CD4-positive, CD25-positive, alpha-beta regulatory T cell (primary cell): ENCODE data around the gene NEO1. TPM values are rescaled to one million over a fixed set of nuclear protein-coding genes. Genes with fewer than 3 reads are reported as not detected.
A peak's percentile ranks its signal among the peaks of the same experiment; 100 is the strongest.

ENCODE experiments used
- ATAC-seq, 2 donors: fragments of 150-1000 bp; cut with Tn5 transposase; one replicate each; pipeline ENCODE4 v1.10.0; 2021; ENCODE audit warnings: low read depth in 2 of 2, moderate number of reproducible peaks in 2 of 2, moderate library complexity in 1 of 2
- DNase-seq, 3 donors: peaks; one replicate each; pipeline versions ENCODE4 v3.0.0 to v3.0.0-alpha.2; 2012 to 2022; ENCODE audit warnings: mixed read lengths in 1 of 3
- H3K27ac ChIP-seq: one replicate; pipeline ENCODE4 v1.7.0; 2013; ENCODE audit warnings: mild to moderate bottlenecking, low read length; ENCODE audit not compliant: insufficient read depth, poor library complexity, severe bottlenecking
- H3K27me3 ChIP-seq: one replicate; pipeline ENCODE4 v1.7.0; 2013; ENCODE audit warnings: low read length; ENCODE audit not compliant: control insufficient read depth, insufficient read depth
- H3K36me3 ChIP-seq: one replicate; pipeline ENCODE4 v1.7.0; 2013; ENCODE audit warnings: mild to moderate bottlenecking, low read length, moderate library complexity; ENCODE audit not compliant: control insufficient read depth, insufficient read depth
- H3K4me1 ChIP-seq: 2 replicates; pipeline ENCODE4 v1.7.0; 2013; ENCODE audit warnings: mild to moderate bottlenecking, low read length; ENCODE audit not compliant: insufficient read depth, control insufficient read depth, poor library complexity, severe bottlenecking
- H3K4me3 ChIP-seq: one replicate; pipeline ENCODE4 v1.7.0; 2013; ENCODE audit warnings: low read depth, mild to moderate bottlenecking, low read length, moderate library complexity
- H3K9me3 ChIP-seq, 2 experiments: 1 replicate in 1 of 2; 2 replicates in 1 of 2; pipeline ENCODE4 v1.7.0; 2013; ENCODE audit warnings: low read length in 2 of 2, mild to moderate bottlenecking in 1 of 2, moderate library complexity in 1 of 2; ENCODE audit not compliant: control insufficient read depth in 2 of 2
- H3K27ac Mint-ChIP-seq, 3 donors: one replicate each; pipeline ENCODE4 v1.8.0; 2020 to 2022; ENCODE audit warnings: mild to moderate bottlenecking in 3 of 3, mixed read lengths in 3 of 3, moderate library complexity in 2 of 3
- H3K27me3 Mint-ChIP-seq: one replicate; pipeline ENCODE4 v1.8.0; 2022; ENCODE audit warnings: mild to moderate bottlenecking, mixed read lengths
- H3K36me3 Mint-ChIP-seq: one replicate; pipeline ENCODE4 v1.8.0; 2020; ENCODE audit warnings: mixed read lengths
- H3K4me1 Mint-ChIP-seq, 4 donors: one replicate each; pipeline ENCODE4 v1.8.0; 2020 to 2022; ENCODE audit warnings: mixed read lengths in 4 of 4, mild to moderate bottlenecking in 1 of 4
- H3K4me3 Mint-ChIP-seq, 4 donors: one replicate each; pipeline ENCODE4 v1.8.0; 2020 to 2022; ENCODE audit warnings: mild to moderate bottlenecking in 4 of 4, mixed read lengths in 4 of 4, moderate library complexity in 3 of 4
- H3K9me3 Mint-ChIP-seq, 7 donors: one replicate each; pipeline ENCODE4 v1.8.0; 2020 to 2022; ENCODE audit warnings: mixed read lengths in 7 of 7, mild to moderate bottlenecking in 3 of 7, moderate library complexity in 2 of 7
- polyA plus RNA-seq, 4 donors: library from polyadenylated mRNA; unstranded; fragments of 300-500 nt; fragmentation: Illumina TruSeq; gene quantifications; one replicate each; pipeline ENCODE4 v1.2.3, GENCODE V29; 2021
- total RNA-seq: library from RNA; stranded (reverse); gene quantifications from one replicate; pipeline ENCODE4 v1.2.3, GENCODE V29; 2022

The NEO1 gene
- total and polyA plus RNA-seq, 5 donors from 2014 or later, result 0.45 to 2.7 (median 0.68) TPM

- Mint-ChIP-seq H3K36me3 (no peaks in the 10 kb centered on the region), H3K4me3 (no peak overlapping the region), H3K4me1 (peaks cover 0 to 4% (median 0%) of the 10 kb centered on the region in 4 donors), H3K27me3 (peaks cover 23% of the 10 kb centered on the region), H3K27ac (no peak overlapping the region), H3K9me3 (peaks cover 0 to 1% (median 0%) of the 10 kb centered on the region in 7 donors)
- Histone ChIP-seq H3K27me3 (peaks cover 8% of the 10 kb centered on the region), H3K4me3 (no peak overlapping the region), H3K9me3 (no peaks in the 10 kb centered on the region), H3K27ac (no peak overlapping the region), H3K36me3 (no peaks in the 10 kb centered on the region), H3K4me1 (no peaks in the 10 kb centered on the region)
- ATAC-seq, result peak in 1 of 2 donors; percentile 47
- DNase-seq, result peak in 2 of 3 donors; percentile 8 to 62
Observed at GRCh38 chr15:73244333-73244732, 192.1 kb downstream of the NEO1 start.

GRCh38 chr15:73246439-73246838, 194.2 kb downstream of the NEO1 start:
- Mint-ChIP-seq H3K4me1 (peaks cover 0 to 4% (median 0%) of the 10 kb centered on the region in 4 donors), H3K36me3 (no peaks in the 10 kb centered on the region), H3K27ac (no peak overlapping the region), H3K4me3 (no peak overlapping the region), H3K9me3 (peaks cover 0 to 1% (median 0%) of the 10 kb centered on the region in 7 donors), H3K27me3 (peaks cover 19% of the 10 kb centered on the region)
- H3K9me3 ChIP-seq, result no peaks in the 10 kb centered on the region
- H3K27ac ChIP-seq, result no peak overlapping the region
- no peaks in the 10 kb centered on the region for H3K36me3 ChIP-seq
- peaks cover 6% of the 10 kb centered on the region for H3K27me3 ChIP-seq
- no peaks in the 10 kb centered on the region for H3K4me1 ChIP-seq
- no peak for DNase-seq
- no peak for ATAC-seq
- H3K4me3 ChIP-seq, result no peak overlapping the region

- Mint-ChIP-seq H3K36me3 (no peaks in the 10 kb centered on the region), H3K27me3 (peaks cover 19% of the 10 kb centered on the region), H3K4me3 (no peak overlapping the region), H3K4me1 (peaks cover 0 to 4% (median 0%) of the 10 kb centered on the region in 4 donors), H3K9me3 (peaks cover 0 to 1% (median 0%) of the 10 kb centered on the region in 7 donors), H3K27ac (no peak overlapping the region)
- Histone ChIP-seq H3K27ac (no peak overlapping the region), H3K4me1 (no peaks in the 10 kb centered on the region), H3K4me3 (no peak overlapping the region), H3K9me3 (no peaks in the 10 kb centered on the region), H3K27me3 (peaks cover 6% of the 10 kb centered on the region), H3K36me3 (no peaks in the 10 kb centered on the region)
- ATAC-seq (no peak), DNase-seq (no peak)
Observed at GRCh38 chr15:73246898-73247297, 194.6 kb downstream of the NEO1 start.

GRCh38 chr15:73247331-73247730, 195.1 kb downstream of the NEO1 start:
- Histone ChIP-seq H3K27me3 (peaks cover 6% of the 10 kb centered on the region), H3K4me1 (no peaks in the 10 kb centered on the region), H3K27ac (no peak overlapping the region), H3K4me3 (no peak overlapping the region), H3K36me3 (no peaks in the 10 kb centered on the region), H3K9me3 (no peaks in the 10 kb centered on the region)
- H3K36me3 Mint-ChIP-seq, result no peaks in the 10 kb centered on the region
- H3K4me1 Mint-ChIP-seq, result peaks cover 0 to 4% (median 0%) of the 10 kb centered on the region in 4 donors
- H3K9me3 Mint-ChIP-seq, result peaks cover 0 to 1% (median 0%) of the 10 kb centered on the region in 7 donors
- ATAC-seq, result no peak
- H3K4me3 Mint-ChIP-seq, result no peak overlapping the region
- no peak overlapping the region for H3K27ac Mint-ChIP-seq
- DNase-seq, result no peak
- H3K27me3 Mint-ChIP-seq, result peaks cover 19% of the 10 kb centered on the region

GRCh38 chr15:73249499-73249898, 197.2 kb downstream of the NEO1 start:
- Histone ChIP-seq H3K27ac (no peak overlapping the region), H3K27me3 (peaks cover 4% of the 10 kb centered on the region), H3K4me1 (no peaks in the 10 kb centered on the region), H3K9me3 (no peaks in the 10 kb centered on the region), H3K36me3 (no peaks in the 10 kb centered on the region), H3K4me3 (no peak overlapping the region)
- Mint-ChIP-seq H3K4me1 (no peaks in the 10 kb centered on the region), H3K4me3 (no peak overlapping the region), H3K36me3 (no peaks in the 10 kb centered on the region), H3K27ac (no peak overlapping the region), H3K9me3 (no peaks in the 10 kb centered on the region), H3K27me3 (peaks cover 23% of the 10 kb centered on the region)
- no peak for ATAC-seq
- no peak for DNase-seq

GRCh38 chr15:73254598-73254997, 202.3 kb downstream of the NEO1 start:
- H3K9me3 Mint-ChIP-seq, result no peaks in the 10 kb centered on the region
- ATAC-seq, result no peak
- no peak for DNase-seq

GRCh38 chr15:73258271-73259108, 206.2 kb downstream of the NEO1 start:
- Mint-ChIP-seq H3K36me3 (peaks cover 4% of the 10 kb centered on the region), H3K4me1 (peaks cover 0 to 7% (median 3%) of the 10 kb centered on the region in 4 donors), H3K4me3 (peak overlapping the region in 1 of 4 donors; percentile 22), H3K9me3 (no peaks in the 10 kb centered on the region), H3K27ac (no peak overlapping the region), H3K27me3 (peaks cover 8% of the 10 kb centered on the region)
- Histone ChIP-seq H3K9me3 (no peaks in the 10 kb centered on the region), H3K4me1 (no peaks in the 10 kb centered on the region), H3K4me3 (no peak overlapping the region), H3K36me3 (no peaks in the 10 kb centered on the region), H3K27ac (no peak overlapping the region), H3K27me3 (no peaks in the 10 kb centered on the region)
- peak in 1 of 3 donors; percentile 21 for DNase-seq
- no peak for ATAC-seq

More at GRCh38 chr15:73254598-73254997, 202.3 kb downstream of the NEO1 start:
- peaks cover 0 to 7% (median 3%) of the 10 kb centered on the region in 4 donors for H3K4me1 Mint-ChIP-seq
- peaks cover 4% of the 10 kb centered on the region for H3K36me3 Mint-ChIP-seq
- H3K4me3 ChIP-seq, result no peak overlapping the region
- no peak overlapping the region for H3K27ac Mint-ChIP-seq
- H3K27ac ChIP-seq, result no peak overlapping the region
- no peaks in the 10 kb centered on the region for H3K36me3 ChIP-seq
- peaks cover 8% of the 10 kb centered on the region for H3K27me3 Mint-ChIP-seq
- no peaks in the 10 kb centered on the region for H3K27me3 ChIP-seq
- H3K4me3 Mint-ChIP-seq, result no peak overlapping the region
- H3K4me1 ChIP-seq, result no peaks in the 10 kb centered on the region
- H3K9me3 ChIP-seq, result no peaks in the 10 kb centered on the region

- H3K9me3 Mint-ChIP-seq, result no peaks in the 10 kb centered on the region
- no peak overlapping the region for H3K27ac ChIP-seq
- no peak overlapping the region for H3K4me3 ChIP-seq
- no peaks in the 10 kb centered on the region for H3K4me1 ChIP-seq
- H3K27ac Mint-ChIP-seq, result no peak overlapping the region
- peaks cover 0 to 2% (median 0%) of the 10 kb centered on the region in 4 donors for H3K4me1 Mint-ChIP-seq
- peaks cover 13% of the 10 kb centered on the region for H3K27me3 Mint-ChIP-seq
- DNase-seq (no peak), ATAC-seq (no peak)
- no peaks in the 10 kb centered on the region for H3K9me3 ChIP-seq
- no peaks in the 10 kb centered on the region for H3K36me3 ChIP-seq
- H3K4me3 Mint-ChIP-seq, result no peak overlapping the region
- no peaks in the 10 kb centered on the region for H3K36me3 Mint-ChIP-seq
- H3K27me3 ChIP-seq, result no peaks in the 10 kb centered on the region
Observed at GRCh38 chr15:73264881-73265280, 212.6 kb downstream of the NEO1 start.
